GM12892 (cell line): ENCODE measurements around the gene HDDC2.

Experiments used
- POLR2AphosphoS5 ChIP-seq: IDR thresholded peaks from 2 replicates; pipeline ENCODE4 v1.6.1; 2011; ENCODE audit warnings: low read depth, low read length, control low read depth
- TAF1 ChIP-seq: IDR thresholded peaks from 2 replicates; pipeline ENCODE4 v1.6.1; 2011; ENCODE audit warnings: low read depth, mild to moderate bottlenecking, control low read depth, low read length, borderline replicate concordance

- no peak for TF ChIP-seq TAF1
- TF ChIP-seq POLR2AphosphoS5: no peak
Measured at GRCh38 chr6:125246566-125246965, 55.2 kb downstream of the HDDC2 start.
